NCI-H146 (cell line): ENCODE data around the gene CFAP299.
A peak's percentile ranks its signal among the peaks of the same experiment; 100 is the strongest.

Experiments used
- DNase-seq: peaks from one replicate; lab custom pipeline; 2025; lab: John Stamatoyannopoulos, UW

Gene CFAP299

DNA sequence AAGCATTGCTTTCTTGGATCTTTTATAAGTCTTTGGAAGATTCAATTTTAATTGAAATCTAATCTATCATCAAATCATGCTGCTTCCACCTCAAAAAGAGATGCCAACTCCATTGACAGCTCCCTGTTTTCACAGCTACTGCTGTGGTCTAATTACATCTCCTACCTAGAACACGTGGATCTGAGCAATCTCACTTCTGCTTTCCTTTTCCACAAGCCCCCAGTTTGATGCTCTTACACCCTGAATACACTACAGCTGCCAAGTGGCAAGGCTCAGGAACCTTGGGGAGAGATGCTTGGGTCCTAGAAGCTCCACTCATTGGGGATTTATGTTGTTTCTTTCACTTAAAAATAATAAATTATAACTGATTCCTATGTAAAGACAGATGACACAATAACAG is 172.0 kb downstream of the CFAP299 start:
- peak; percentile 26 for DNase-seq

DNA sequence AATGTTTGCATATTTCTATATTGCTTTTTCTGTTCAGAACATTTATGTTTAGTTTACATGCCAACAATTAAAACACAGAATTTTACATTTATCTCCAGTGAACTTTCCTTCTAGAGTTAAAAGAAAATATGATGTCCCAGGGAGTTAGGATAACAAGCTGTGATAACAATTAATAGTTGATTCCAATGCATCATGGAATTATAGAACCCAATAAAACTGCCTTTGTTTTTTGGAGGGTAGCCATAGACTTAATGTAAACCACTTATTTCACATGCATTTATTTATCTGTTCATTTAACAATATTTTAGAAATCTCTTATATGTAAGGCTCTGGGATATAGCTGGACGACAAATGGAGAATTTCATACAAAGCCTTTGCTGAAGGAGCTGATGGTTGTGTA is 180.0 kb downstream of the CFAP299 start:
- no peak for DNase-seq

DNA sequence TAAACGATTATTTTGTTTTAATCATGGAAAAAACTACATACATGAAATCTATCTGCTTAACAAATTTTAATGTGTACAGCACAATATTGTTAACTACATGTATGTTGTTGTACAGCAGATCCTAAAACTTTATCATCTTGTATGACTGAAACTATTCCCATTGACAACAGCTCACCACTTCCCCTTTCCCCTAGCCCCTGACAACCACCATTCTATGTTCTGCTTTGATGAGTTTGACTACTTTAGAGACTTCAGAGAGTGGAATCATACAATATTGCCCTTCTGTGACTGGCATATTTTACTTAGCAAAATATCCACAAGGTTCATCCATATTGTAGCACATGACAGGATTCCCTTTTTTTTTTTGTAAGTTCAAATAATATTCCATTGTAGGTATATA is 185.9 kb downstream of the CFAP299 start:
- no peak for DNase-seq

DNA sequence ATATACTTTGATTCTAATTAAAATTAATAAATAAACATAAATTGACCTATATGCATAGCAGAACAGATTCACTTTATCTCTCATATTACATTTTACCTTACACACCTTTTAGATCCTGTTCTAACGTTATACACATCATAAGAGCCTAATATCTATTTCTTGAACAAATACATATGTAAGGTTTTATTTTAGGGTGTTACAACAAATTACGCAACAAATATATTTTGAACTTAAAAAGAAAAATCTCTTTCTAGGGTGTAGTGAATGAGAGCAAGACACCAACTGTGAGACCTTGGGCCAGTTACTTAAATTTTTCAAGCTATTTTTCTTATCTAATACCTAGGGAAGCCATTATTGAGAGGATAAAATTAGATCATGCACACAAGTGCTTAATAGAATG is 191.2 kb downstream of the CFAP299 start:
- no peak for DNase-seq

DNA sequence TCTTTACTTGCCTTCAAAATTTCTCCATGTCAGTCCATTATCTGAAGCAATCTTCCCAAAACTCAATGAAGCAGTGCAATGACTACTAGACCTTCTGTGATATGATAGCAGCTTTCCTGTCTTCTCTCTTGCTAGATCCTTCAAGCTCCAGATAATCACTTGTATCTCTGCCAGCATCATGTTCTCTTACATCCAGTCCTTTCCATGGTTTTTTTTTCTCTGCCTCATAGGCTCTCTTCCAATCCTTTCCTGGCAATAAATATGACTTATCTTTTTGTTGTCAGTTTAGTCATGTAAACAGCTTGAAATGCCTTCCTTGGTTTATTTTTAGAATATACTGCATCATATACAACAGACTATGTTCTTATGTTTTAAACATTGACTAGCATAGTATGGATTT is 193.5 kb downstream of the CFAP299 start:
- DNase-seq, result no peak

GRCh38 chr4:80532674-80533333 is 197.3 kb downstream of the CFAP299 start:
- peak; percentile 85 for DNase-seq

GRCh38 chr4:80535551-80535950 is 200.0 kb downstream of the CFAP299 start:
- peak; percentile 11 for DNase-seq

DNA sequence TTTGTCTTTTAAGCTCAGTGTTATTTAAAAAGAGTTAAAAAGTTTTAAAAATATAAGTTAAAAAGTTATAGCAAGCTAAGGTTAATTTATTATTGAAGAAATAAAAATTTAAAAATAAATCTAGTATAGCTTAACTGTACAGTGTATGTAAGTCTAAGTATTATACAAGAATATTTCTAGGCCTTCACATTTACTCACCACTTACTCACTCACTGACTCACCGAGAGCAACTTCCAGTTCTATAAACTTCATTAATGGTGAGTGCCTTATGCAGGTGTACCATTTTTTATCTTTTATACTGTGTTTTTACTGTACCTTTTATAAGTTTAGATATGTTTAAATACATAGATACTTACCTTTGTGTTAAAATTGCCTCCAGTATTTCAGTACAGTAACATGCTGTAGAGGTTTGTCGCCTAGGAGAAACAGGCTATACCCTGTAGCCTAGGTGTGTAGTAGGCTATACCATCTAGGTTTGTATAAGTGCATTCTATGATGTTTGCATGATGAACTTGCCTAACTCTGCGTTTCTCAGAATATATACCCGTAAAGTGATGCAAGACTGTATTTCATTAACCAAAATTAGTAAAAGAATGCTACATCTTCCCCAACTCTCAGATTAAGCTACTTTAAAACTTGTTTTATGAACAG is 202.9 kb downstream of the CFAP299 start:
- DNase-seq, result no peak

GRCh38 chr4:80539190-80539589 is 203.7 kb downstream of the CFAP299 start:
- peak; percentile 17 for DNase-seq

- no peak for DNase-seq
Observed at GRCh38 chr4:80540349-80540748, 204.8 kb downstream of the CFAP299 start.

GRCh38 chr4:80540785-80541469 is 205.4 kb downstream of the CFAP299 start:
- no peak for DNase-seq

- DNase-seq, result no peak
Observed at GRCh38 chr4:80542747-80543146, 207.2 kb downstream of the CFAP299 start.

DNA sequence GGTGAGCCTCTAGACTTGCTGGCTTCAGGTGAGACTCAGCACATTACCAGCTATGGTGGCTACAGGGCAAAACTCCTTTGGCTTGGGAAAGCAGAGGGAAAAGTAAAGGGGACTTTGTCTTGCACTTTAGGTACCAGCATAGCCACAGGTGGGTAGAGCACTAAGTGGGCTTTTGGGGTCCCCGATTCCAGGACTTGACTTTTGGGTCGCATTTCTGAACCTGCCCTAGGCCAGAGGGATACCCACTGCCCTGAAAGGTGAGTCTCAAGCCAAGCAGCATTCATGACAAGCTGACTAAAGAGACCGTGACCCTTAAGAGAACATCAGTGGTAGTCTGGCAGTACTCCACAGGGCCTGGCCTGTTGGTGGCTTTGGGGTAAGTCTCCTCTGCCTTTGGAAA is 224.8 kb downstream of the CFAP299 start:
- DNase-seq, result no peak

GRCh38 chr4:80566203-80566872 is 230.8 kb downstream of the CFAP299 start:
- peak; percentile 93 for DNase-seq

DNA sequence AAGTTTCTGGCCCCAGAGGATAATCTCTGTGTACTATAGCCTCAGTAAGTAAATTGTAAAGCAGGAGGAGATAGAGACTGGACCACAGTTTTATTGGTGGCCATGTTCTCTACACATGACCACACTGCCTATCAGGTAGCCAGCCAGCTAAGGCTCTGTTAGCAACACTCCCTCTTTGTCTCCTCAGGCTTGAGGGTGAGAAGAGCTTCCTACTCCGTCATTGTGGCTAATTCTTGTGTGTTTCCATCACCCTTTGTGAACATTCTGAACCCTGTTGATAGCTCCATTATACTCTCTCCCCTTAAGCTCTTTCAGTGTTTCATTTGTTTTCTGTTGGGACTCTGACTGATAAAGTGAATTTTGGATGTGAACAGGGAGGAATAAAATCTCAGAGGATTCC is 233.4 kb downstream of the CFAP299 start:
- peak; percentile 32 for DNase-seq

DNA sequence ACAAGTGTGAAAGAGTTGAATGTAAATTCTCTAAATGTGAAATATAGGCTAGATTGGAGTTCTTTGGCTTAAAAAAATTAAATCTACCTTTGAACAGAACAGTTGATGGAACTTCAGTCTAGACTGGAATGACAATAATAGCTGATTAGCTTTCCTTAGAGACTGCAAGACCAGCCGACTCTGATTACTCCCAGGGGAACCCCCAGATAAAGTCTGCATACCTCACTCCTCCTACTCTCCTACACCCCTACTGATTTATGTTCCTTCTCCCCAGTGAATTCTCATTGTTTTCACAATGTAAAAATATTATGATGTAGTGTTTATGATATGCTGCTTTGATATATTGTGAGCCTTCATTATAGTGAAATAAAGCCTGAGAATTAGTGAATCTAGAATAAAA is 241.3 kb downstream of the CFAP299 start:
- DNase-seq, result no peak

DNA sequence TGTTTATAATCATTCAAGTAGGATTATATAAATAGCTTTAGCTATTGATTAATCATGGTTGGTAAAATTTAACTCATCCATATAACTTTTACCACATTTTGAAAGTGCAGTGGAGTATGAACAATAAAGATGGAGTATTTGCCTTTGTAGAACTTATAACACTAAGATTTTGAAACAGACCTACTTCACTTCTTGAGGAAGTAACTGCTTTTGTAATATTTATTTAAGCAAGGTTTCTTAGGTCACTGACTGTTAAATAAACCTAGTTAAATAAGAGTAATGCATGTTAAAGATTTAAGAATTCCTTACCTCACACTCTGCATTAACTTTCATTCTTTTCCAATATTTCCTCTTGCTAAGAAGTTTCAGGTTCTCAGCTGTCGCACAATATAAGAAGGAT is 242.5 kb downstream of the CFAP299 start:
- DNase-seq, result no peak

GRCh38 chr4:80585542-80585941 is 250.0 kb downstream of the CFAP299 start:
- peak; percentile 39 for DNase-seq

DNA sequence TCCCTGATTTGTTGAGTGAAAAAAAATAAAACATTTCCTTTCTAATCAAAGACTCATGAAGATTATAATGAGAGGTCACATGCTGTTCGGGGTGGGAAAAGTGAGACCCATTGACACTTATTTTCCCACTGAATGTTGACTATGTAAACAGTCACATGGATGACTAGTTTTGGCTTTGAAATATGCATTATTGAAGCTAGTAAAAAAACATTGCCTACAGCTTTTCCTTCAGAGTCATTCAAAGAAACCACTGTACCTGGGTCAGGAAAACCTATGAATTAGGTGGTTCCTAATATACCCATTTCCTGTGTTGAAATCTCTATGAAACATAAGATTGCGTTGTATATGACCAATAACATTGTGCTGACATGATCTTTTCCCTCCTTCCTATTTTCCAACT is 251.2 kb downstream of the CFAP299 start:
- peak; percentile 81 for DNase-seq

- DNase-seq, result peak; percentile 94
Observed at GRCh38 chr4:80587871-80588385, 252.4 kb downstream of the CFAP299 start.

- peak; percentile 16 for DNase-seq
Observed at GRCh38 chr4:80592950-80593349, 257.4 kb downstream of the CFAP299 start.

- DNase-seq, result no peak
Observed at GRCh38 chr4:80594701-80595100, 259.2 kb downstream of the CFAP299 start.
